Endothelial cell of umbilical vein (primary cell): ENCODE results near the gene APBB3. TPM values are rescaled to one million over a fixed set of nuclear protein-coding genes. Genes with fewer than 3 reads are reported as not detected.

Source experiments
- BruUV-seq: library from RNA; stranded (reverse); fragments of 400-500 nt; replicated peaks from 2 replicates; lab custom pipeline; 2021; lab: Mats Ljungman, UMichigan
- CTCF ChIA-PET: fragments of 300-600, 350-600 bp; sonication (Branson Sonifier 250); formaldehyde crosslinking; loops from one replicate; lab custom pipeline; 2021; ENCODE audit warnings: antibody characterized with exemption, inconsistent platforms; lab: Charles Lee
- POLR2A ChIA-PET: fragments of 300-600, 350-600 bp; sonication (Branson Sonifier 250); formaldehyde crosslinking; loops from one replicate; lab custom pipeline; 2021; ENCODE audit warnings: antibody characterized with exemption, inconsistent platforms; lab: Charles Lee
- DNase-seq: peaks from one replicate; pipeline ENCODE4 v3.0.0-alpha.2; 2011; ENCODE audit warnings: low read depth, low spot score
- FAIRE-seq: peaks from 2 replicates; lab custom pipeline; 2011; peaks lifted over from hg19 to GRCh38; lab: Jason Lieb, UNC
- H2AFZ ChIP-seq: 2 replicates; pipeline ENCODE4 v1.6.0; 2012; ENCODE audit warnings: low read depth, low read length, control low read depth, inconsistent platforms
- H3K27ac ChIP-seq: 2 replicates; pipeline ENCODE4 v1.5.1; 2011; ENCODE audit warnings: low read depth, mild to moderate bottlenecking, control low read depth, low read length, moderate library complexity; ENCODE audit not compliant: insufficient read depth
- H3K27me3 ChIP-seq, 2 experiments: 2 replicates each; pipeline versions ENCODE4 v1.6.0 to v1.6.1; 2011; ENCODE audit warnings: low read length in 2 of 2, mixed read lengths in 1 of 2; ENCODE audit not compliant: control insufficient read depth in 2 of 2, insufficient read depth in 2 of 2
- H3K36me3 ChIP-seq, 2 experiments: 2 replicates in 1 of 2; 3 replicates in 1 of 2; pipeline ENCODE4 v1.5.1; 2011; ENCODE audit warnings: low read length in 2 of 2, mild to moderate bottlenecking in 1 of 2, moderate library complexity in 1 of 2; ENCODE audit not compliant: control insufficient read depth in 2 of 2, insufficient read depth in 2 of 2; ENCODE audit errors: extremely low read depth in 1 of 2
- H3K4me1 ChIP-seq: 3 replicates; pipeline ENCODE4 v1.5.1; 2011; ENCODE audit warnings: mild to moderate bottlenecking, low read length; ENCODE audit not compliant: control insufficient read depth, insufficient read depth; ENCODE audit errors: extremely low read depth
- H3K4me2 ChIP-seq: 2 replicates; pipeline ENCODE4 v1.6.1; 2011; ENCODE audit warnings: low read length, control low read depth, mixed read lengths; ENCODE audit not compliant: insufficient read depth
- H3K4me3 ChIP-seq, 3 experiments: fragments of 200-600 bp in 1 of 3; sonication (generic), shearing (Covaris generic) in 1 of 3; replicated peaks in 1 of 3; 2 replicates each; pipeline ENCODE4 v1.5.1; 2011 to 2016; ENCODE audit warnings: control low read depth in 3 of 3, low read length in 3 of 3, mild to moderate bottlenecking in 2 of 3, inconsistent platforms in 1 of 3, low read depth in 1 of 3, moderate library complexity in 1 of 3; ENCODE audit not compliant: insufficient read depth in 1 of 3
- H3K79me2 ChIP-seq: 2 replicates; pipeline ENCODE4 v1.6.0; 2012; ENCODE audit warnings: low read length, inconsistent platforms; ENCODE audit not compliant: control insufficient read depth, insufficient read depth
- H3K9ac ChIP-seq: replicated peaks from 2 replicates; pipeline ENCODE3; 2011; ENCODE audit warnings: low read length, control low read depth; ENCODE audit not compliant: insufficient read depth; ENCODE audit errors: extremely low read depth
- H3K9me1 ChIP-seq: replicated peaks from 3 replicates; pipeline ENCODE4 v1.6.0; 2011; ENCODE audit warnings: mild to moderate bottlenecking, low read length; ENCODE audit not compliant: control insufficient read depth, insufficient read depth; ENCODE audit errors: extremely low read depth
- H3K9me3 ChIP-seq: replicated peaks from 2 replicates; pipeline ENCODE4 v1.5.1; 2012; ENCODE audit warnings: low read length, inconsistent platforms; ENCODE audit not compliant: control insufficient read depth, insufficient read depth
- H4K20me1 ChIP-seq: replicated peaks from 2 replicates; pipeline ENCODE3; 2011; ENCODE audit warnings: mild to moderate bottlenecking, low read length; ENCODE audit not compliant: control insufficient read depth, insufficient read depth; ENCODE audit errors: extremely low read depth
- CTCF ChIP-seq, 2 donors: IDR thresholded peaks; 1 replicate in 1 of 2; 2 replicates in 1 of 2; pipeline ENCODE4 v1.5.1; 2011; ENCODE audit warnings: low read length in 2 of 2, mild to moderate bottlenecking in 2 of 2, moderate library complexity in 2 of 2, control low read depth in 1 of 2, inconsistent platforms in 1 of 2, low read depth in 1 of 2; ENCODE audit not compliant: insufficient read depth in 1 of 2; ENCODE audit errors: extremely low read depth in 1 of 2
- EZH2 ChIP-seq: IDR thresholded peaks from 2 replicates; pipeline ENCODE4 v1.6.1; 2012; ENCODE audit warnings: borderline replicate concordance, low read depth, mild to moderate bottlenecking, moderate library complexity, low read length, inconsistent platforms; ENCODE audit not compliant: severe bottlenecking
- FOS ChIP-seq: IDR thresholded peaks from 2 replicates; pipeline ENCODE4 v1.6.1; 2011; ENCODE audit warnings: mild to moderate bottlenecking, low read length, moderate library complexity, borderline replicate concordance; ENCODE audit not compliant: insufficient read depth
- GATA2 ChIP-seq: IDR thresholded peaks from 2 replicates; pipeline ENCODE4 v1.7.0; 2011; ENCODE audit warnings: low read depth, mild to moderate bottlenecking, moderate library complexity, mixed read lengths, low read length; ENCODE audit not compliant: insufficient read length, insufficient read depth
- JUN ChIP-seq: IDR thresholded peaks from 2 replicates; pipeline ENCODE4 v1.6.1; 2011; ENCODE audit warnings: borderline replicate concordance, low read depth; ENCODE audit not compliant: insufficient read length, insufficient read depth
- MYC ChIP-seq: IDR thresholded peaks from one replicate; pipeline ENCODE4 v1.6.1; 2011; ENCODE audit warnings: mild to moderate bottlenecking, low read depth, low read length
- POLR2A ChIP-seq: IDR thresholded peaks from 2 replicates; pipeline ENCODE4 v1.6.1; 2012; ENCODE audit warnings: low read depth, mild to moderate bottlenecking, control low read depth, low read length
- POLR2AphosphoS5 ChIP-seq: IDR thresholded peaks from 2 replicates; pipeline ENCODE4 v1.6.1; 2012; ENCODE audit warnings: low read depth, mild to moderate bottlenecking, control low read depth, low read length, moderate library complexity; ENCODE audit not compliant: insufficient read depth
- dilution Hi-C: fragments of 300-500 bp; cut with MboI; formaldehyde crosslinking; loops from one replicate; pipeline ENCODE4 v1.15.0; 2019; ENCODE audit warnings: low sequenced_read_pairs; ENCODE audit not compliant: extremely low pct_ligation_motif_present
- intact Hi-C: fragments of 100-400 bp; cut with micrococcal nuclease; formaldehyde crosslinking; loops from one replicate; pipeline ENCODE4 v1.10.0; 2022
- polyA plus RNA-seq, 4 experiments: library from polyadenylated mRNA; depleted of rRNA in 3 of 4; stranded (reverse) in 3 of 4; unstranded in 1 of 4; fragments of >200 nt; gene quantifications; 2 replicates each; pipeline versions ENCODE4 v1.2.1 to v1.2.3, GENCODE V29; 2011 to 2012; ENCODE audit warnings: missing spikeins in 1 of 4
- total RNA-seq: library from RNA; stranded (reverse); gene quantifications from 2 replicates; pipeline ENCODE4 v1.2.3, GENCODE V29; 2021
- TF ChIP-seq, protein P1 (sequence below): IDR thresholded peaks from 2 replicates; pipeline ENCODE4 v1.6.1; 2011; ENCODE audit not compliant: insufficient read depth, insufficient read length

The APBB3 gene
- total and polyA plus RNA-seq, 2 donors (not counting 3 experiments of a cell fraction or from before 2014, with no cell fraction given): 12.1 to 22.8 TPM

- Histone ChIP-seq H3K79me2 (peaks cover 1% of the 10 kb centered on the region), H3K9ac (no peak overlapping the region), H3K27ac (no peak overlapping the region), H3K4me2 (no peak overlapping the region), H3K4me1 (peaks cover under 1% of the 10 kb centered on the region), H3K4me3 (no peak overlapping the region), H3K27me3 (no peaks in the 10 kb centered on the region), H3K9me3 (no peaks in the 10 kb centered on the region), H3K36me3 (peaks cover 3 to 24% of the 10 kb centered on the region in 2 experiments), H2AFZ (no peak overlapping the region), H3K9me1 (no peaks in the 10 kb centered on the region), H4K20me1 (no peaks in the 10 kb centered on the region)
- TF ChIP-seq EZH2 (no peak), CTCF (IDR thresholded peaks at IDR 0.05; ENCODE audit: extremely low read depth in 1 of 2, insufficient read depth in 1 of 2, low read depth in 1 of 2, low read length in 2 of 2) (no peak), POLR2A (no peak), JUN (no peak), GATA2 (no peak), FOS (no peak), POLR2AphosphoS5 (no peak), MYC (no peak)
- TF ChIP-seq, protein P1, sequence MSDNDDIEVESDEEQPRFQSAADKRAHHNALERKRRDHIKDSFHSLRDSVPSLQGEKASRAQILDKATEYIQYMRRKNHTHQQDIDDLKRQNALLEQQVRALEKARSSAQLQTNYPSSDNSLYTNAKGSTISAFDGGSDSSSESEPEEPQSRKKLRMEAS: no peak
- DNase-seq (no peak), FAIRE-seq (no peak)
- dilution Hi-C loops (no loop called here), intact Hi-C loops (no loop called here)
- CTCF ChIA-PET: interaction anchor here (0.8 to 1.7 kb wide), 6 partner anchors 10 to 155 kb away, joined by 3 to 8 read pairs (median 4); partner anchors contain the start of genes IK and NDUFA2
- POLR2A ChIA-PET: interaction anchor here (0.6 kb wide), 1 partner anchor 37 kb away, joined by 6 read pairs; no protein-coding TSS in a partner anchor
- no TSS peak for BruUV-seq
Measured at GRCh38 chr5:140571105-140571504, 6.7 kb upstream of the APBB3 start.
